ENCODE results near the gene PARM1.
"Not testable (repeated sequence)": the region's sequence is repeated elsewhere in the genome, so short reads cannot be mapped to it uniquely, and the experiment has no call there.

PARM1 gene

GRCh38 chr4:74983253-74983635, 50.3 kb downstream of the PARM1 start:
- no peak for DNase-seq (ENCODE audit: low read depth in 2 of 2)

GRCh38 chr4:74990276-74990875, 57.5 kb downstream of the PARM1 start:
- no peak for DNase-seq (ENCODE audit: low read depth in 2 of 2)

GRCh38 chr4:74994436-74994835, 61.5 kb downstream of the PARM1 start:
- DNase-seq (ENCODE audit: low read depth in 2 of 2): not testable (repeated sequence)

GRCh38 chr4:74996996-74997395, 64.1 kb downstream of the PARM1 start:
- no peak for DNase-seq (ENCODE audit: low read depth in 2 of 2)

- no peak for DNase-seq (ENCODE audit: low read depth in 2 of 2)
These were observed 65.2 kb downstream of the PARM1 start for GRCh38 chr4:74997948-74998729.

GRCh38 chr4:74999714-75000309, 66.9 kb downstream of the PARM1 start:
- no peak for DNase-seq (ENCODE audit: low read depth in 2 of 2)

GRCh38 chr4:75001871-75002270, 69.0 kb downstream of the PARM1 start:
- DNase-seq (ENCODE audit: low read depth in 2 of 2): no peak

- DNase-seq (ENCODE audit: low read depth in 2 of 2): no peak
These were observed 69.5 kb downstream of the PARM1 start for GRCh38 chr4:75002381-75002780.

- DNase-seq (ENCODE audit: low read depth in 2 of 2): no peak
These were observed 71.1 kb downstream of the PARM1 start for GRCh38 chr4:75003979-75004378.

GRCh38 chr4:75004755-75005668, 72.1 kb downstream of the PARM1 start:
- DNase-seq (ENCODE audit: low read depth in 2 of 2): no peak

- no peak for DNase-seq (ENCODE audit: low read depth in 2 of 2)
These were observed 72.8 kb downstream of the PARM1 start for GRCh38 chr4:75005727-75006126.

- DNase-seq (ENCODE audit: low read depth in 2 of 2): no peak
These were observed 75.0 kb downstream of the PARM1 start for GRCh38 chr4:75007891-75008290.

- no peak for DNase-seq (ENCODE audit: low read depth in 2 of 2)
These were observed 76.2 kb downstream of the PARM1 start for GRCh38 chr4:75009138-75009537.

- DNase-seq (ENCODE audit: low read depth in 2 of 2): no peak
These were observed 78.3 kb downstream of the PARM1 start for GRCh38 chr4:75011131-75011795.

- no peak for DNase-seq (ENCODE audit: low read depth in 2 of 2)
These were observed 82.7 kb downstream of the PARM1 start for GRCh38 chr4:75015627-75016026.

- no peak for DNase-seq (ENCODE audit: low read depth in 2 of 2)
These were observed 83.6 kb downstream of the PARM1 start for GRCh38 chr4:75016472-75016871.

- DNase-seq (ENCODE audit: low read depth in 2 of 2): no peak
These were observed 86.0 kb downstream of the PARM1 start for GRCh38 chr4:75018811-75019479.

GRCh38 chr4:75025431-75025830, 92.5 kb downstream of the PARM1 start:
- no peak for DNase-seq (ENCODE audit: low read depth in 2 of 2)

GRCh38 chr4:75028196-75028854, 95.4 kb downstream of the PARM1 start:
- DNase-seq (ENCODE audit: low read depth in 2 of 2): no peak

- DNase-seq (ENCODE audit: low read depth in 2 of 2): no peak
These were observed 97.1 kb downstream of the PARM1 start for GRCh38 chr4:75030028-75030427.
